PC-3 (cell line): ENCODE results near the gene DNAAF5. TPM values are rescaled to one million over a fixed set of nuclear protein-coding genes. Genes with fewer than 3 reads are reported as not detected.

Source experiments
- ATAC-seq: fragments of 200-7000 bp; cut with Tn5 transposase; 2 replicates; pipeline ENCODE4 v1.9.1; 2020; ENCODE audit warnings: mild to moderate bottlenecking, moderate library complexity
- BruUV-seq: library from RNA; stranded (reverse); fragments of 400-500 nt; replicated peaks from 2 replicates; lab custom pipeline; 2021; lab: Mats Ljungman, UMichigan
- CTCF ChIA-PET: fragments of 300-600 bp; sonication (Branson Sonifier 250); formaldehyde crosslinking; loops from one replicate; lab custom pipeline; 2022; ENCODE audit warnings: antibody characterized with exemption; lab: Charles Lee
- POLR2A ChIA-PET: fragments of 300-600 bp; sonication (Branson Sonifier 250); formaldehyde crosslinking; loops from one replicate; lab custom pipeline; 2022; ENCODE audit warnings: antibody characterized with exemption; ENCODE audit not compliant: unreplicated experiment; lab: Charles Lee
- DNase-seq: peaks from one replicate; pipeline ENCODE4 v3.0.0-alpha.2; 2015
- H2AFZ ChIP-seq: fragments of 300-600 bp; sonication (generic); 2 replicates; pipeline ENCODE4 v1.6.0; 2016; ENCODE audit warnings: antibody characterized with exemption, low read length
- H3F3A ChIP-seq: fragments of 300-600 bp; sonication (generic); one replicate; pipeline ENCODE4 v1.6.0; 2017; ENCODE audit warnings: antibody characterized with exemption, low read length, control low read depth, mild to moderate bottlenecking; ENCODE audit not compliant: unreplicated experiment
- H3K27ac ChIP-seq: fragments of 300-600 bp; sonication (generic); 2 replicates; pipeline ENCODE4 v1.5.1; 2016; ENCODE audit warnings: mild to moderate bottlenecking, low read length
- H3K27me3 ChIP-seq: fragments of 300-600 bp; sonication (generic); 2 replicates; pipeline ENCODE4 v1.6.1; 2016; ENCODE audit warnings: low read length, mixed read lengths
- H3K36me3 ChIP-seq: fragments of 300-600 bp; sonication (generic); 2 replicates; pipeline ENCODE4 v1.6.1; 2016; ENCODE audit warnings: low read depth, mixed run types, low read length, mixed read lengths
- H3K4me1 ChIP-seq: fragments of 300-600 bp; sonication (generic); 2 replicates; pipeline ENCODE4 v1.5.1; 2016; ENCODE audit warnings: low read length; ENCODE audit not compliant: insufficient read depth
- H3K4me2 ChIP-seq: fragments of 300-600 bp; sonication (generic); 2 replicates; pipeline ENCODE4 v1.6.0; 2016; ENCODE audit warnings: low read length
- H3K4me3 ChIP-seq: fragments of 300-600 bp; sonication (generic); 2 replicates; pipeline ENCODE4 v1.5.1; 2016; ENCODE audit warnings: mild to moderate bottlenecking, low read length, mixed read lengths
- H3K79me2 ChIP-seq: fragments of 300-600 bp; sonication (generic); 2 replicates; pipeline ENCODE4 v1.6.1; 2017; ENCODE audit warnings: low read length, mixed read lengths
- H3K9ac ChIP-seq: fragments of 300-600 bp; sonication (generic); 2 replicates; pipeline ENCODE4 v1.6.0; 2016; ENCODE audit warnings: mild to moderate bottlenecking, low read length
- H3K9me2 ChIP-seq: fragments of 300-600 bp; sonication (generic); replicated peaks from 2 replicates; pipeline ENCODE4 v1.6.1; 2016; ENCODE audit warnings: mixed run types, low read length, mixed read lengths
- H3K9me3 ChIP-seq: fragments of 300-600 bp; sonication (generic); 2 replicates; pipeline ENCODE4 v1.6.1; 2016; ENCODE audit warnings: low read length, mixed read lengths
- H4K20me1 ChIP-seq: fragments of 300-600 bp; sonication (generic); 2 replicates; pipeline ENCODE4 v1.6.1; 2016; ENCODE audit warnings: low read length, mixed read lengths
- CTCF ChIP-seq: fragments of 300-600 bp; sonication (generic); conservative IDR thresholded peaks from 2 replicates; pipeline ENCODE4 v1.5.1; 2017; ENCODE audit warnings: antibody characterized with exemption, low read depth, mild to moderate bottlenecking, low read length
- EZH2 ChIP-seq: fragments of 300-600 bp; sonication (generic); IDR thresholded peaks from one replicate; pipeline ENCODE4 v1.6.1; 2017; ENCODE audit warnings: antibody characterized with exemption, mild to moderate bottlenecking, low read length; ENCODE audit not compliant: unreplicated experiment
- EZH2phosphoT487 ChIP-seq: fragments of 300-600 bp; sonication (generic); IDR thresholded peaks from 2 replicates; pipeline ENCODE4 v1.6.1; 2018; ENCODE audit warnings: mild to moderate bottlenecking, antibody characterized with exemption, low read length, borderline replicate concordance
- intact Hi-C: fragments of 100-400 bp; cut with micrococcal nuclease; formaldehyde crosslinking; loops from 2 replicates; pipeline ENCODE4 v1.9.0; 2023
- total RNA-seq: library from RNA; depleted of rRNA; stranded (reverse); fragments of >200 nt; gene quantifications from 2 replicates; pipeline ENCODE4 v1.2.3, GENCODE V29; 2014

The DNAAF5 gene
- total RNA-seq, 1 experiment from 2014 or later: 66.3 TPM

GRCh38 chr7:816751-817671 lies 90.5 kb downstream of the DNAAF5 start:
- POLR2A ChIA-PET: interaction anchor here (0.6 to 1.9 kb wide), 4 partner anchors 15 to 85 kb away, joined by 4 to 6 read pairs (median 5); partner anchors contain the start of gene SUN1
- ATAC-seq (peak; percentile 2), DNase-seq (peak; percentile 28)
- peak overlapping the region; percentile 91 for H3K9ac ChIP-seq
- peaks cover 40% of the 10 kb centered on the region for H4K20me1 ChIP-seq
- H3K79me2 ChIP-seq: peaks cover 53% of the 10 kb centered on the region
- H3F3A ChIP-seq: peaks cover 5% of the 10 kb centered on the region
- H3K27ac ChIP-seq: peak overlapping the region; percentile 34
- peaks cover 3% of the 10 kb centered on the region for H3K36me3 ChIP-seq
- intact Hi-C loops: no loop called here
- TF ChIP-seq CTCF (no peak), EZH2phosphoT487 (no peak), EZH2 (no peak)
- H2AFZ ChIP-seq: no peak overlapping the region
- H3K9me2 ChIP-seq: no peaks in the 10 kb centered on the region
- no TSS peak for BruUV-seq
- H3K27me3 ChIP-seq: no peaks in the 10 kb centered on the region
- peak overlapping the region; percentile 100 for H3K4me3 ChIP-seq
- CTCF ChIA-PET: interaction anchor here (1.0 to 1.2 kb wide), 2 partner anchors 19 to 176 kb away, joined by 3 read pairs; no protein-coding TSS in a partner anchor
- no peaks in the 10 kb centered on the region for H3K9me3 ChIP-seq
- peaks cover 36% of the 10 kb centered on the region for H3K4me1 ChIP-seq
- H3K4me2 ChIP-seq: peak overlapping the region; percentile 92

GRCh38 chr7:818031-818699 lies 91.7 kb downstream of the DNAAF5 start:
- BruUV-seq: TSS peak; percentile 31
- POLR2A ChIA-PET: interaction anchor here (0.6 to 1.9 kb wide), 4 partner anchors 14 to 84 kb away, joined by 4 to 6 read pairs (median 5); partner anchors contain the start of gene SUN1
- Histone ChIP-seq H3K27ac (no peak overlapping the region), H3K36me3 (peaks cover 7% of the 10 kb centered on the region), H3K4me3 (peak overlapping the region; percentile 100), H3K4me2 (peak overlapping the region; percentile 92), H3F3A (no peaks in the 10 kb centered on the region), H3K4me1 (peaks cover 26% of the 10 kb centered on the region), H3K9me2 (no peaks in the 10 kb centered on the region), H3K9me3 (no peaks in the 10 kb centered on the region), H4K20me1 (peaks cover 52% of the 10 kb centered on the region), H3K27me3 (no peaks in the 10 kb centered on the region), H3K79me2 (peaks cover 65% of the 10 kb centered on the region), H3K9ac (peak overlapping the region; percentile 91; the same call in 1 of the 2 replicates), H2AFZ (no peak overlapping the region)
- peak; percentile 48; the same call in 1 of the 2 replicates for TF ChIP-seq CTCF
- TF ChIP-seq EZH2phosphoT487: no peak
- ATAC-seq: no peak
- peak; percentile 63 for DNase-seq
- intact Hi-C loops: loop anchor here (1.0 kb wide), 1 partner anchor 14 kb away; the partner anchor contains the start of gene SUN1
- CTCF ChIA-PET: interaction anchor here (1.2 kb wide), 1 partner anchor 18 kb away, joined by 3 read pairs; no protein-coding TSS in a partner anchor
